Activated CD8-positive, alpha-beta memory T cell treated with anti-CD3 and anti-CD28 coated beads, Interleukin-2, amount 10 ng/mL, durations not matched to agents 7 days and 5 days (primary cell): ENCODE measurements around the gene ASTN1. TPM values are rescaled to one million over a fixed set of nuclear protein-coding genes. Genes with fewer than 3 reads are reported as not detected.

Experiments
- microRNA-seq: library from miRNA; unstranded; fragments of <30 nt; microRNA quantifications from one replicate; pipeline ENCODE4 v1.2.0, GENCODE V29; 2022
- total RNA-seq, 2 experiments: library from RNA; stranded (reverse); gene quantifications; one replicate each; pipeline ENCODE4 v1.2.3, GENCODE V29; 2021

ASTN1 gene
- total RNA-seq, 2 experiments from 2014 or later: not detected

Small RNAs within 50 kb of the gene (microRNA-seq; reads per million reads assigned to microRNA genes)
- gene MIR488: not detected

Other genes with a start within 250 kb of the ASTN1 start
- gene BRINP2, start 6.2 kb upstream of the ASTN1 start, total RNA-seq: not detected